ENCODE data around the gene SMCO3. TPM values are rescaled to one million over a fixed set of nuclear protein-coding genes. Genes with fewer than 3 reads are reported as not detected.
A peak's percentile ranks its signal among the peaks of the same experiment; 100 is the strongest.

The SMCO3 gene
- total RNA-seq, 1 experiment from 2014 or later = not detected

DNA sequence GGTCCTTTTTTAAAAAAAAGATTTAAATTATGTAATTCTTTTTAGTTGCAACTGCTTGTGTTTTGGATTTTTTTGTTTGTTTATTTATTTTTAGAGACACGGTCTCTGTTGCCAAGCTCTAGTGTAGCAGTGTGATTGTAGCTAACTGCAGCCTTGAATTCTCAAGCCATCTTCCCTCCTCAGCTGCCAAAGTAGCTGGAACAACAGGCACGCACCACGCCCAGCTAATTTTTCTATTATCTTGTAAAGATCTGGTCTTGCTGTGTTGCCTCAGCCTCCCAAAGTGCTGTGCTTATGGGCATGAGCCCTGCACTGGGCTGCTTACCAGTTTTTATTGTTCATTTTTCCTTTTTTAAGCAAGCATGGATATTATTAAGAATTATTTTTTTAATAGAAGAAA is 40.0 kb upstream of the SMCO3 start:
- TF ChIP-seq, protein P1, sequence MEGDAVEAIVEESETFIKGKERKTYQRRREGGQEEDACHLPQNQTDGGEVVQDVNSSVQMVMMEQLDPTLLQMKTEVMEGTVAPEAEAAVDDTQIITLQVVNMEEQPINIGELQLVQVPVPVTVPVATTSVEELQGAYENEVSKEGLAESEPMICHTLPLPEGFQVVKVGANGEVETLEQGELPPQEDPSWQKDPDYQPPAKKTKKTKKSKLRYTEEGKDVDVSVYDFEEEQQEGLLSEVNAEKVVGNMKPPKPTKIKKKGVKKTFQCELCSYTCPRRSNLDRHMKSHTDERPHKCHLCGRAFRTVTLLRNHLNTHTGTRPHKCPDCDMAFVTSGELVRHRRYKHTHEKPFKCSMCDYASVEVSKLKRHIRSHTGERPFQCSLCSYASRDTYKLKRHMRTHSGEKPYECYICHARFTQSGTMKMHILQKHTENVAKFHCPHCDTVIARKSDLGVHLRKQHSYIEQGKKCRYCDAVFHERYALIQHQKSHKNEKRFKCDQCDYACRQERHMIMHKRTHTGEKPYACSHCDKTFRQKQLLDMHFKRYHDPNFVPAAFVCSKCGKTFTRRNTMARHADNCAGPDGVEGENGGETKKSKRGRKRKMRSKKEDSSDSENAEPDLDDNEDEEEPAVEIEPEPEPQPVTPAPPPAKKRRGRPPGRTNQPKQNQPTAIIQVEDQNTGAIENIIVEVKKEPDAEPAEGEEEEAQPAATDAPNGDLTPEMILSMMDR (IDR thresholded peaks at IDR 0.05; ENCODE audit: unreplicated experiment) = no peak
- ChIA-PET POLR2A (interaction anchor here (0.6 to 0.9 kb wide), 4 partner anchors 9 to 142 kb away, joined by 3 to 4 read pairs (median 3); no protein-coding TSS in a partner anchor), CTCF (interaction anchor here (2.4 kb wide), 1 partner anchor 8 kb away, joined by 7 read pairs; no protein-coding TSS in a partner anchor)
- no peak for DNase-seq (ENCODE audit: unreplicated experiment)
- H3K9me3 Mint-ChIP-seq (ENCODE audit: unreplicated experiment) = peaks cover 7% of the 10 kb centered on the region
- H3K4me3 Mint-ChIP-seq (ENCODE audit: unreplicated experiment) = no peak overlapping the region
- no TSS peak for BruUV-seq (replicated peaks)
- no peaks in the 10 kb centered on the region for H3K36me3 Mint-ChIP-seq (ENCODE audit: insufficient read depth, unreplicated experiment)
- intact Hi-C loops (cut with micrococcal nuclease) = no loop called here
- no peaks in the 10 kb centered on the region for H3K27me3 Mint-ChIP-seq (ENCODE audit: insufficient read depth, unreplicated experiment)
- no peaks in the 10 kb centered on the region for H3K4me1 Mint-ChIP-seq (ENCODE audit: insufficient read depth, unreplicated experiment)
- H3K27ac Mint-ChIP-seq (ENCODE audit: low read depth, unreplicated experiment) = no peak overlapping the region

DNA sequence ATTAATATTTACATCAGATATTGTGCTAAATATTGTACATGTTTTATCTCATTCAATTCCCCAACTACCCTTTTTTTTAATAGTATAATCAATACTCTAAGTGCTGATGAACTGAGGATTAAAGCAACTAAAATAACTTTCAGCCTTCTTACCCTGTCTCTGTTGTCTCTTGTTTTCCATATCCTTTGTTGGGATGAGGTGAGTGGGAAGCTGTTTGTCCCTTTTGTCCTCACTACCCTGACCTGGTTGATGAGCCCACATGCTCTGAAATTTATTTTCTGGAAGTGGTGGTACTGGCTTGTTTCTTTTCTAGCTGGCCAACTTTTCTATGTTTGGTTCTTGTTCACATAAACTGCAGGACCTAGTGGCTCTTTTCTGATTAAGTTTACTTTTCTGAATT is 38.9 kb upstream of the SMCO3 start:
- ChIA-PET CTCF (interaction anchor here (0.6 to 1.9 kb wide), 5 partner anchors 21 to 369 kb away, joined by 3 to 8 read pairs (median 3); partner anchors contain the start of gene RERG), POLR2A (interaction anchor here (0.6 to 0.7 kb wide), 3 partner anchors 68 to 155 kb away, joined by 3 read pairs; no protein-coding TSS in a partner anchor)
- Mint-ChIP-seq H3K27ac (ENCODE audit: low read depth, unreplicated experiment) (no peak overlapping the region), H3K4me3 (ENCODE audit: unreplicated experiment) (no peak overlapping the region), H3K9me3 (ENCODE audit: unreplicated experiment) (peaks cover 7% of the 10 kb centered on the region), H3K27me3 (ENCODE audit: insufficient read depth, unreplicated experiment) (no peaks in the 10 kb centered on the region), H3K4me1 (ENCODE audit: insufficient read depth, unreplicated experiment) (no peaks in the 10 kb centered on the region), H3K36me3 (ENCODE audit: insufficient read depth, unreplicated experiment) (no peaks in the 10 kb centered on the region)
- no TSS peak for BruUV-seq (replicated peaks)
- no peak for DNase-seq (ENCODE audit: unreplicated experiment)
- intact Hi-C loops (cut with micrococcal nuclease) = no loop called here
- TF ChIP-seq, protein P1 (IDR thresholded peaks at IDR 0.05; ENCODE audit: unreplicated experiment) = no peak

DNA sequence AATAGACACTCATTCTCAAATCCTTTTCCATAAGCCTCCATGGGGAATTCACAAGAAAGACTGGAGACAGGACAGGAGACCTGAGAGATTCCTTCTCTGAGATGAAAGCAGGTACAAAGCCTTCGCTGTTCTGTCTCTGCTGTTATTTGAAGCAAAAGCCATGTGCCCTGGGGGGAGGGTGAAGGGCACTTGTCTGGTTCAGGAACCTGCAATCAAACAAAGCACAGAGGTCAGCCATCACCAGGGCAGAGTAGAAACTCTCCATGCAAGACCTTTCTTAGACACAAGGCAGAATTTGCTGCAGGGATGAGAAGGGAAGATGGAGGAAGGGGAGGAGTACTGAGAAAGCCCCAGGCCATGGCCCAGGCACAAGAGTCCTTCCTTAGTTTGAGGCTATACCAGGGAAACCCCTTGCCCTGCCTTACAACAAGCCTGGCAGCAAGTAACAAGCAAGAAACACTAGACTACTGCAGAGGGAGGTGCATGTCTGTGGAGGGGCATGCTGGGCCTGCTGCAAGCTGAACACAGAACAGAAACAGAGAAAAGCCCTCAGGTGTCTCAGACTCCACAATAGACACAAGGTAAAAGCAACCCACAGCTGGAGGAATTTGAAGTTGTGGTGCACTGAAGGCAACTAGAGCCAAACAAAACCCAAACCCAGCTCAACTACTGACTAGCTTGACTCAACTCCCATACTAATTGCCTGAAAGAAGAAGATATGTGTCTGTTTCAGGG is 37.1 kb upstream of the SMCO3 start:
- H3K27me3 Mint-ChIP-seq (ENCODE audit: insufficient read depth, unreplicated experiment) = no peaks in the 10 kb centered on the region
- H3K9me3 Mint-ChIP-seq (ENCODE audit: unreplicated experiment) = no peaks in the 10 kb centered on the region
- DNase-seq (ENCODE audit: unreplicated experiment) = no peak
- no TSS peak for BruUV-seq (replicated peaks)
- TF ChIP-seq, protein P1 (IDR thresholded peaks at IDR 0.05; ENCODE audit: unreplicated experiment) = no peak
- no peak overlapping the region for H3K27ac Mint-ChIP-seq (ENCODE audit: low read depth, unreplicated experiment)
- ChIA-PET POLR2A (interaction anchor here (0.7 kb wide), 1 partner anchor 26 kb away, joined by 3 read pairs; no protein-coding TSS in a partner anchor), CTCF (interaction anchor here (0.9 to 1.5 kb wide), 3 partner anchors 40 to 300 kb away, joined by 3 to 4 read pairs (median 4); no protein-coding TSS in a partner anchor)
- H3K4me3 Mint-ChIP-seq (ENCODE audit: unreplicated experiment) = no peak overlapping the region
- no peaks in the 10 kb centered on the region for H3K36me3 Mint-ChIP-seq (ENCODE audit: insufficient read depth, unreplicated experiment)
- intact Hi-C loops (cut with micrococcal nuclease) = no loop called here
- H3K4me1 Mint-ChIP-seq (ENCODE audit: insufficient read depth, unreplicated experiment) = no peaks in the 10 kb centered on the region

DNA sequence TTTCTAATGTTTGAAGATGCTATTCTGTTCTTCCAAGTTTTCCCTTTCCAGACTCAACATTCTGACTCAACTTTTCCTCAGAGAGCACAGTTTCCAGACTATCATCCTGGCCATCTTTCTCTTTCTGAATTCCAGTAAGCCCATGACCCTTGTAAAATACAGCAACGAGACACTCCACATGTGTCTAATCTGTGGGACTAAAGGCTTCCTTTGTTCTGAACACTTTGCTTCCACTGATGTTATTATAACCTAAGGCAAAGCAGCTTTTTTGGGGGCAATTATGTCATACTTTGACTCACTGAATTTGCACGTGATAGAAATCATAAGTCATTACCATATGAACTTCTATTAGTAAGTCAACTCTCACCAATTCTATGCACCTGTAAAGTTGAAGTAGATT is 35.7 kb upstream of the SMCO3 start:
- TF ChIP-seq, protein P1 (IDR thresholded peaks at IDR 0.05; ENCODE audit: unreplicated experiment) = no peak
- POLR2A ChIA-PET = interaction anchor here (0.7 kb wide), 2 partner anchors 134 to 146 kb away, joined by 3 read pairs; no protein-coding TSS in a partner anchor
- no TSS peak for BruUV-seq (replicated peaks)
- no peaks in the 10 kb centered on the region for H3K27me3 Mint-ChIP-seq (ENCODE audit: insufficient read depth, unreplicated experiment)
- CTCF ChIA-PET = interaction anchor here (0.8 to 7.1 kb wide), 6 partner anchors 10 to 146 kb away, joined by 3 to 121 read pairs (median 4); no protein-coding TSS in a partner anchor
- no peak for DNase-seq (ENCODE audit: unreplicated experiment)
- peaks cover 6% of the 10 kb centered on the region for H3K4me1 Mint-ChIP-seq (ENCODE audit: insufficient read depth, unreplicated experiment)
- H3K36me3 Mint-ChIP-seq (ENCODE audit: insufficient read depth, unreplicated experiment) = no peaks in the 10 kb centered on the region
- H3K4me3 Mint-ChIP-seq (ENCODE audit: unreplicated experiment) = no peak overlapping the region
- intact Hi-C loops (cut with micrococcal nuclease) = loop anchor here (5.0 to 10.0 kb wide), 2 partner anchors 75 to 298 kb away; a partner anchor contains a TSS
- peak overlapping the region; percentile 3 for H3K27ac Mint-ChIP-seq (ENCODE audit: low read depth, unreplicated experiment)
- no peaks in the 10 kb centered on the region for H3K9me3 Mint-ChIP-seq (ENCODE audit: unreplicated experiment)

Data from MCF 10A (cell line).